Measurements from ENCODE around the gene LSM12.

GRCh38 chr17:44000871-44001460 lies 65.5 kb downstream of the LSM12 start:
- no peak for TF ChIP-seq EZH2 (IDR thresholded peaks at IDR 0.05; ENCODE audit: borderline replicate concordance, low read depth, low read length, poor library complexity, severe bottlenecking)
- no peak for TF ChIP-seq CTCF (conservative IDR thresholded peaks at IDR 0.05; ENCODE audit: low read depth, low read length)
